HepG2 (cell line): ENCODE measurements around the gene PUS1. TPM values are rescaled to one million over a fixed set of nuclear protein-coding genes. Genes with fewer than 3 reads are reported as not detected.

ENCODE experiments used
- ARID5B ChIP-seq: IDR thresholded peaks from 2 replicates; pipeline ENCODE4 v1.4.0; 2020; ENCODE audit warnings: mild to moderate bottlenecking, missing genetic modification reagents
- ATRX ChIP-seq: sonication (generic); formaldehyde crosslinking; IDR thresholded peaks from 2 replicates; pipeline ENCODE4 v1.4.0; 2020; ENCODE audit warnings: missing genetic modification reagents, borderline replicate concordance
- CERS6 ChIP-seq: sonication (generic); formaldehyde crosslinking; IDR thresholded peaks from 2 replicates; pipeline ENCODE4 v1.5.0; 2020; ENCODE audit warnings: missing genetic modification reagents
- DBP ChIP-seq: sonication (generic); formaldehyde crosslinking; IDR thresholded peaks from 2 replicates; pipeline ENCODE4 v1.4.0; 2020; ENCODE audit warnings: missing genetic modification reagents; ENCODE audit errors: not compliant biosample characterization
- HIC2 ChIP-seq: sonication (generic); formaldehyde crosslinking; IDR thresholded peaks from 2 replicates; pipeline ENCODE4 v1.9.0; 2022; ENCODE audit warnings: low read depth, missing genetic modification reagents
- MED13 ChIP-seq: sonication (generic); formaldehyde crosslinking; IDR thresholded peaks from 2 replicates; pipeline ENCODE4 v1.5.0; 2020; ENCODE audit warnings: missing genetic modification reagents
- NFATC3 ChIP-seq: sonication (generic); formaldehyde crosslinking; IDR thresholded peaks from 2 replicates; pipeline ENCODE4 v1.5.1; 2020; ENCODE audit warnings: mild to moderate bottlenecking, missing genetic modification reagents
- NFIC ChIP-seq: IDR thresholded peaks from 2 replicates; pipeline ENCODE4 v1.6.1; 2012; ENCODE audit warnings: mild to moderate bottlenecking, low read length, inconsistent platforms
- RBFOX2 ChIP-seq: fragments of 200-400 bp; formaldehyde crosslinking; IDR thresholded peaks from 2 replicates; pipeline ENCODE4 v1.6.1; 2017; ENCODE audit warnings: low read depth, mild to moderate bottlenecking, low read length
- REPIN1 ChIP-seq: sonication (generic); formaldehyde crosslinking; IDR thresholded peaks from 2 replicates; pipeline ENCODE4 v1.8.0; 2022; ENCODE audit warnings: missing genetic modification reagents, low read depth, mild to moderate bottlenecking, borderline replicate concordance
- TERF1 ChIP-seq: sonication (generic); formaldehyde crosslinking; IDR thresholded peaks from 2 replicates; pipeline ENCODE4 v1.8.0; 2022; ENCODE audit warnings: mild to moderate bottlenecking, missing genetic modification reagents, moderate library complexity
- THYN1 ChIP-seq: sonication (generic); formaldehyde crosslinking; IDR thresholded peaks from 2 replicates; pipeline ENCODE4 v1.8.1; 2023; ENCODE audit warnings: low read depth, mild to moderate bottlenecking, moderate library complexity, missing genetic modification reagents, borderline replicate concordance
- TMF1 ChIP-seq: sonication (generic); formaldehyde crosslinking; IDR thresholded peaks from 2 replicates; pipeline ENCODE4 v1.8.1; 2022; ENCODE audit warnings: low read depth, missing genetic modification reagents
- ZNF143 ChIP-seq: sonication (generic); formaldehyde crosslinking; IDR thresholded peaks from 2 replicates; pipeline ENCODE4 v1.4.0; 2020; ENCODE audit warnings: missing genetic modification reagents
- ZNF205 ChIP-seq: IDR thresholded peaks from 2 replicates; pipeline ENCODE4 v1.6.1; 2018; ENCODE audit warnings: missing biosample characterization, missing genetic modification reagents
- ZNF234 ChIP-seq: sonication (generic); formaldehyde crosslinking; conservative IDR thresholded peaks from 2 replicates; pipeline ENCODE4 v1.5.1; 2020; ENCODE audit warnings: mild to moderate bottlenecking, missing genetic modification reagents
- ZNF235 ChIP-seq: sonication (generic); formaldehyde crosslinking; IDR thresholded peaks from 2 replicates; pipeline ENCODE4 v1.8.1; 2023; ENCODE audit warnings: mild to moderate bottlenecking, missing genetic modification reagents, borderline replicate concordance
- ZNF296 ChIP-seq: sonication (generic); formaldehyde crosslinking; conservative IDR thresholded peaks from 2 replicates; pipeline ENCODE4 v1.5.0; 2020; ENCODE audit warnings: mild to moderate bottlenecking, missing genetic modification reagents
- ZNF382 ChIP-seq: sonication (generic); formaldehyde crosslinking; IDR thresholded peaks from 2 replicates; pipeline ENCODE4 v1.5.0; 2020; ENCODE audit warnings: missing genetic modification reagents, mild to moderate bottlenecking, borderline replicate concordance
- ZNF432 ChIP-seq: sonication (generic); formaldehyde crosslinking; IDR thresholded peaks from 2 replicates; pipeline ENCODE4 v1.5.0; 2020; ENCODE audit warnings: missing genetic modification reagents, mild to moderate bottlenecking, borderline replicate concordance
- ZNF543 ChIP-seq: sonication (generic); formaldehyde crosslinking; IDR thresholded peaks from 2 replicates; pipeline ENCODE4 v1.4.0; 2020; ENCODE audit warnings: mild to moderate bottlenecking, missing genetic modification reagents
- polyA plus RNA-seq, 8 experiments: library from polyadenylated mRNA; depleted of rRNA in 3 of 8; stranded (reverse) in 7 of 8; unstranded in 1 of 8; fragments of >200 nt; fragmentation: Illumina TruSeq in 4 of 8; extraction: Trizol in 4 of 8; gene quantifications; 2 replicates each; pipeline versions ENCODE4 v1.2.1 to v1.2.3, GENCODE V29; 2011 to 2016; ENCODE audit warnings: low read depth in 4 of 8, missing spikeins in 1 of 8, mixed read lengths in 1 of 8; ENCODE audit not compliant: insufficient read depth in 1 of 8
- total RNA-seq, 5 experiments: library from RNA; depleted of rRNA; stranded (reverse); fragments of >200 nt; fragmentation: Illumina TruSeq; extraction: Trizol; gene quantifications; 2 replicates each; pipeline ENCODE4 v1.2.3, GENCODE V29; 2016; ENCODE audit warnings: low read depth in 1 of 5

The PUS1 gene
- total and polyA plus RNA-seq, 2 of the 13 experiments (the other 11 are each of a cell fraction or from before 2014, with no cell fraction given): 19.2 to 24.7 TPM

GRCh38 chr12:131950182-131950913 is 21.3 kb downstream of the PUS1 start (continued):
- TF ChIP-seq TERF1 (CRISPR knock-in tag) (no peak), NFATC3 (0 out of 2 replicates have a peak, but pooled peaks have one; percentile 28), ZNF543 (CRISPR knock-in tag) (no peak), CERS6 (CRISPR knock-in tag) (no peak), MED13 (CRISPR knock-in tag) (no peak), ZNF432 (CRISPR knock-in tag) (no peak), REPIN1 (CRISPR knock-in tag) (0 out of 2 replicates have a peak, but pooled peaks have one; percentile 16), ATRX (no peak), HIC2 (CRISPR knock-in tag) (no peak), ZNF235 (CRISPR knock-in tag) (0 out of 2 replicates have a peak, but pooled peaks have one; percentile 41), ZNF296 (peak; percentile 56; the same call in 1 of the 2 replicates), NFIC (no peak), ZNF234 (0 out of 2 replicates have a peak, but pooled peaks have one; percentile 8), RBFOX2 (peak; percentile 79), THYN1 (CRISPR knock-in tag) (no peak), TMF1 (CRISPR knock-in tag) (no peak; the same call in 1 of the 2 replicates), ZNF143 (0 out of 2 replicates have a peak, but pooled peaks have one; percentile 16), ARID5B (no peak), DBP (peak; percentile 6), ZNF382 (CRISPR knock-in tag) (no peak), ZNF205 (CRISPR knock-in tag) (no peak)
